Measurements from ENCODE around the gene TAF11L4. TPM values are rescaled to one million over a fixed set of nuclear protein-coding genes. Genes with fewer than 3 reads are reported as not detected.
A peak's percentile ranks its signal among the peaks of the same experiment; 100 is the strongest.
"Not testable (repeated sequence)": the region's sequence is repeated elsewhere in the genome, so short reads cannot be mapped to it uniquely, and the experiment has no call there.

TAF11L4 gene
- total RNA-seq, 1 experiment from 2014 or later, result not detected

DNA sequence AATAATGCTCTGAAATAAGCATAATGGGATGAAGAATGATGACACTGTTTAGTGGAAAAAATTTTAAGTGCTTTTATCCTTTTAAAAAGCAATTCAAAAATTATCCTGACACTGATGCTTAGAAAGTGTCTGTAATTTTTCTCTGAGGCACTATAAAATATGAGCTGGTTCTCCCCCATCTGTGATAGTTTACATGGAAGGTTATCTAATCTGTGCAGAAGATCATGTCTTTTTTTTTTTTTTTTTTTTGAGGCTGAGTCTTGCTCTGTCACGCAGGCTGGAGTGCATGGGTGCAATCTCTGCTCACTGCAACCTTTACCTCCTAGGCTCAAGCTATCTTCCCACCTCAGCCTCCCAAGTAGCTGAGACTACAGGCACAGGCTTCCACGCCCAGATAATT, 38.8 kb upstream of the TAF11L4 start:
- H3K79me1 ChIP-seq (ENCODE audit: insufficient read depth, low read depth, low read length, poor library complexity, severe bottlenecking), result no peaks in the 10 kb centered on the region
- DNase-seq, result no peak
- no peak overlapping the region for H2BK12ac ChIP-seq (ENCODE audit: insufficient read length, low read depth, low read length)
- no peak for TF ChIP-seq CTCF (conservative IDR thresholded peaks at IDR 0.05)
- H2AFZ ChIP-seq (ENCODE audit: low read length), result no peak overlapping the region
- no CpG with 5 or more reads among the region's 2 CpGs for WGBS (ENCODE audit: extremely low coverage, insufficient read length, low lambda C conversion rate)
- no peak overlapping the region for H2BK5ac ChIP-seq (ENCODE audit: insufficient read length, low read length)
- H3K27me3 Mint-ChIP-seq (ENCODE audit: low read depth), result no peaks in the 10 kb centered on the region
- H3K27ac Mint-ChIP-seq, result no peak overlapping the region
- no peak overlapping the region for H4K91ac ChIP-seq (ENCODE audit: insufficient read length, low read depth, low read length)
- no peak overlapping the region for H3K9ac ChIP-seq (ENCODE audit: extremely low read depth, insufficient read length, low read length)
- no peak overlapping the region for H2BK20ac ChIP-seq (ENCODE audit: low read depth, low read length, poor library complexity, severe bottlenecking)
- H3T11ph ChIP-seq (ENCODE audit: low read length), result no peak overlapping the region
- H3K79me2 ChIP-seq (ENCODE audit: insufficient read depth, low read length), result no peaks in the 10 kb centered on the region
- no peak overlapping the region for H3K4me2 ChIP-seq (ENCODE audit: insufficient read depth, insufficient read length, low read length)
- H3K23ac ChIP-seq (ENCODE audit: insufficient read length, low read depth, low read length), result no peak overlapping the region
- H3K14ac ChIP-seq (ENCODE audit: insufficient read depth, low read length), result no peak overlapping the region
- no peaks in the 10 kb centered on the region for H3K23me2 ChIP-seq (ENCODE audit: insufficient read length, low read depth, low read length, poor library complexity, severe bottlenecking)
- H3K4me1 Mint-ChIP-seq, result peaks cover 6 to 8% of the 10 kb centered on the region in 2 experiments
- no peak overlapping the region for H3K27ac ChIP-seq (ENCODE audit: insufficient read length, low read depth, low read length)
- no peak overlapping the region for H3K56ac ChIP-seq (ENCODE audit: insufficient read length, low read depth, low read length)
- H3K18ac ChIP-seq (ENCODE audit: insufficient read length, low read depth, low read length), result no peak overlapping the region
- no peaks in the 10 kb centered on the region for H3K9me3 Mint-ChIP-seq
- no peak overlapping the region for H2AK5ac ChIP-seq (ENCODE audit: insufficient read length, low read length)
- no peaks in the 10 kb centered on the region for H3K27me3 ChIP-seq (ENCODE audit: insufficient read depth, low read length)
- H4K8ac ChIP-seq (replicated peaks; ENCODE audit: insufficient read length, low read depth, low read length), result no peak overlapping the region
- no peak overlapping the region for H4K5ac ChIP-seq (ENCODE audit: insufficient read length, low read depth, low read length)
- H3K4me1 ChIP-seq (ENCODE audit: insufficient read depth, low read length), result no peaks in the 10 kb centered on the region
- H2BK15ac ChIP-seq (ENCODE audit: low read depth, low read length), result no peak overlapping the region
- H3K4ac ChIP-seq (ENCODE audit: low read depth, low read length), result no peak overlapping the region
- no peaks in the 10 kb centered on the region for H3K36me3 Mint-ChIP-seq (ENCODE audit: insufficient read depth in 1 of 3, low read depth in 3 of 3)
- no peak overlapping the region for H3K4me3 Mint-ChIP-seq
- H3K9me3 ChIP-seq (ENCODE audit: control insufficient read depth, low read depth, low read length), result no peaks in the 10 kb centered on the region
- H2BK120ac ChIP-seq (ENCODE audit: low read depth, low read length, poor library complexity, severe bottlenecking), result no peak overlapping the region
- no peaks in the 10 kb centered on the region for H4K20me1 ChIP-seq (ENCODE audit: control insufficient read depth, insufficient read depth, insufficient read length)

DNA sequence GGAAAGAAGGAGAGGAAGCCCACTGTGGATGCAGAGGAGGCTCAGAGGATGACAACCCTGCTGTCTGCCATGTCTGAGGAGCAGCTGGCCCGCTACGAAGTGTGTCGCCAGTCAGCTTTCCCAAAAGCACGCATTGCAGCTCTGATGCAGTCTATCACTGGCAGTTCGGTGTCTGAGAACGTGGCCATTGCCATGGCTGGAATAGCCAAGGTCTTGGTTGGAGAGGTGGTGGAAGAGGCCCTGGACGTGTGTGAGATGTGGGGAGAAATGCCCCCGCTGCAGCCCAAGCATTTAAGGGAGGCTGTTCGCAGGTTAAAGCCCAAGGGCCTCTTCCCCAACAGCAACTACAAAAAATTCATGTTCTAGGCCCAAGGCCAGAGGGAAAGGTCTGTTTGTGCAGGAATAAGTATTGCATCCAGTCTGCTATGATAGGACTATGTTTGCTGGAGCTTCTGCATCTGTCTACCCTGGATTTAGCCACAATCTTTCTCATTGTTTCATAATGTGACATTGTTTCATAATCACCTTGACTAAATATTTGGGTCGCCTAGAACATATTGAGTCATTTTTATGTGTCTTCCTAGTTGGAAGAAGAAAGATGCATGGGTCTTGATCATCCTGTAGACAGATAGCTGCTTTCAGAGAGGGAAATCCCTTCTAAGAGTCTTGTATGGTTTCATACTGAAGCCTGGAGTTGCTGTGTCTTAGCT, 35.0 kb upstream of the TAF11L4 start:
- H4K8ac ChIP-seq (replicated peaks; ENCODE audit: insufficient read length, low read depth, low read length); H2BK15ac ChIP-seq (ENCODE audit: low read depth, low read length); H2BK5ac ChIP-seq (ENCODE audit: insufficient read length, low read length); H3K4me1 Mint-ChIP-seq; H3K18ac ChIP-seq (ENCODE audit: insufficient read length, low read depth, low read length); H3K36me3 Mint-ChIP-seq (ENCODE audit: insufficient read depth in 1 of 3, low read depth in 3 of 3); H4K91ac ChIP-seq (ENCODE audit: insufficient read length, low read depth, low read length); H3K27me3 ChIP-seq (ENCODE audit: insufficient read depth, low read length); H3K4me1 ChIP-seq (ENCODE audit: insufficient read depth, low read length); H3K27me3 Mint-ChIP-seq (ENCODE audit: low read depth); H3K14ac ChIP-seq (ENCODE audit: insufficient read depth, low read length); H3K27ac ChIP-seq (ENCODE audit: insufficient read length, low read depth, low read length); H3K4me3 Mint-ChIP-seq; H2BK12ac ChIP-seq (ENCODE audit: insufficient read length, low read depth, low read length); H3K23ac ChIP-seq (ENCODE audit: insufficient read length, low read depth, low read length); H2BK120ac ChIP-seq (ENCODE audit: low read depth, low read length, poor library complexity, severe bottlenecking); H3K9ac ChIP-seq (ENCODE audit: extremely low read depth, insufficient read length, low read length); H2BK20ac ChIP-seq (ENCODE audit: low read depth, low read length, poor library complexity, severe bottlenecking); H3K4me2 ChIP-seq (ENCODE audit: insufficient read depth, insufficient read length, low read length); DNase-seq; H4K20me1 ChIP-seq (ENCODE audit: control insufficient read depth, insufficient read depth, insufficient read length); H3K79me2 ChIP-seq (ENCODE audit: insufficient read depth, low read length); H3K79me1 ChIP-seq (ENCODE audit: insufficient read depth, low read depth, low read length, poor library complexity, severe bottlenecking); H3K4ac ChIP-seq (ENCODE audit: low read depth, low read length); H4K5ac ChIP-seq (ENCODE audit: insufficient read length, low read depth, low read length); H3K56ac ChIP-seq (ENCODE audit: insufficient read length, low read depth, low read length); H3T11ph ChIP-seq (ENCODE audit: low read length); H3K9me3 ChIP-seq (ENCODE audit: control insufficient read depth, low read depth, low read length); H2AFZ ChIP-seq (ENCODE audit: low read length); H3K9me3 Mint-ChIP-seq; H3K23me2 ChIP-seq (ENCODE audit: insufficient read length, low read depth, low read length, poor library complexity, severe bottlenecking); H2AK5ac ChIP-seq (ENCODE audit: insufficient read length, low read length): not testable (repeated sequence)
- WGBS (ENCODE audit: extremely low coverage, insufficient read length, low lambda C conversion rate), result no CpG with 5 or more reads among the region's 10 CpGs
- 0 out of 7 replicates have a peak overlapping the region, but pooled peaks of 1 of the 3 experiments have one; percentile 44 for H3K27ac Mint-ChIP-seq
